Right atrium auricular region (tissue), 2 donors: ENCODE data around the gene ETV6. TPM values are rescaled to one million over a fixed set of nuclear protein-coding genes. Genes with fewer than 3 reads are reported as not detected.

Source experiments
- DNase-seq: peaks from one replicate; pipeline ENCODE4 v3.0.0-alpha.2; 2019; ENCODE audit warnings: low spot score
- H3K27ac ChIP-seq, 2 donors: fragments of 200-600 bp; sonication (generic); 1 replicate in 1 of 2; 2 replicates in 1 of 2; pipeline ENCODE4 v1.5.1; 2016 to 2019
- H3K27me3 ChIP-seq, 2 donors: fragments of 200-600 bp; sonication (generic); one replicate each; pipeline versions ENCODE4 v1.5.1 to v1.6.0; 2017 to 2019
- H3K36me3 ChIP-seq: fragments of 200-600 bp; sonication (generic); one replicate; pipeline ENCODE4 v1.5.1; 2016
- H3K4me1 ChIP-seq, 2 donors: fragments of 200-600 bp; sonication (generic); one replicate each; pipeline versions ENCODE4 v1.5.1 to v1.6.0; 2017 to 2019
- H3K4me3 ChIP-seq, 2 donors: fragments of 200-600 bp; sonication (generic); 1 replicate in 1 of 2; 2 replicates in 1 of 2; pipeline ENCODE4 v1.5.1; 2017 to 2019; ENCODE audit warnings: mild to moderate bottlenecking in 1 of 2, moderate library complexity in 1 of 2
- H3K9me3 ChIP-seq, 2 donors: fragments of 200-600 bp; sonication (generic); one replicate each; pipeline ENCODE4 v1.5.1; 2019
- total RNA-seq, 2 donors: library from RNA; depleted of rRNA; stranded (reverse); fragments of >200 nt; gene quantifications; one replicate each; pipeline ENCODE4 v1.1.0, GENCODE V29; 2016
- TF ChIP-seq, protein P1 (sequence below), 2 donors: fragments of 200-600 bp; sonication (generic); IDR thresholded peaks; one replicate each; pipeline ENCODE4 v1.5.1; 2019; ENCODE audit warnings: antibody characterized with exemption in 2 of 2

The ETV6 gene
- total RNA-seq, 2 donors from 2014 or later, result 6.7 TPM

DNA sequence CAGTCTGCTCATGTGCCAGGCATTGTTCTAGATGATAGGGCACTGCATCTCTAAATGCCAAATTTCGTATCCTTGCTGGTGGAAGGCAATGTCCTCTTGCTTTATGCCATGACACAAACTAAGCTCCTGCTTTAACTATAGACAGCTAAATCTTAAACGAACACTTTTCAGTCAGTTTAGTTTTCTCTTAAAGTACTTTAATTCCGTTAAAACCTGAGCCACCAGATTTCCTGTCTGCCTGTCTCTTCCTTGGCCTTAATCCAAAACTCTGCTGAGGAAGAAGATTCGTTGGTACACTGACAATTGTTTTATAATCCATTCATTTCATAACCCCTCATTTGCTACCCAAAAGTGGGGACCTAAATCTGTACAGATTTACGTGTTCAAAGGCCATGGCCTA is 226.8 kb downstream of the ETV6 start:
- Histone ChIP-seq H3K36me3 (peaks cover 6% of the 10 kb centered on the region), H3K27ac (no peak overlapping the region), H3K4me3 (no peak overlapping the region), H3K27me3 (no peaks in the 10 kb centered on the region), H3K4me1 (peaks cover 0 to 38% of the 10 kb centered on the region in 2 donors), H3K9me3 (no peaks in the 10 kb centered on the region)
- TF ChIP-seq, protein P1, sequence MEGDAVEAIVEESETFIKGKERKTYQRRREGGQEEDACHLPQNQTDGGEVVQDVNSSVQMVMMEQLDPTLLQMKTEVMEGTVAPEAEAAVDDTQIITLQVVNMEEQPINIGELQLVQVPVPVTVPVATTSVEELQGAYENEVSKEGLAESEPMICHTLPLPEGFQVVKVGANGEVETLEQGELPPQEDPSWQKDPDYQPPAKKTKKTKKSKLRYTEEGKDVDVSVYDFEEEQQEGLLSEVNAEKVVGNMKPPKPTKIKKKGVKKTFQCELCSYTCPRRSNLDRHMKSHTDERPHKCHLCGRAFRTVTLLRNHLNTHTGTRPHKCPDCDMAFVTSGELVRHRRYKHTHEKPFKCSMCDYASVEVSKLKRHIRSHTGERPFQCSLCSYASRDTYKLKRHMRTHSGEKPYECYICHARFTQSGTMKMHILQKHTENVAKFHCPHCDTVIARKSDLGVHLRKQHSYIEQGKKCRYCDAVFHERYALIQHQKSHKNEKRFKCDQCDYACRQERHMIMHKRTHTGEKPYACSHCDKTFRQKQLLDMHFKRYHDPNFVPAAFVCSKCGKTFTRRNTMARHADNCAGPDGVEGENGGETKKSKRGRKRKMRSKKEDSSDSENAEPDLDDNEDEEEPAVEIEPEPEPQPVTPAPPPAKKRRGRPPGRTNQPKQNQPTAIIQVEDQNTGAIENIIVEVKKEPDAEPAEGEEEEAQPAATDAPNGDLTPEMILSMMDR (IDR thresholded peaks at IDR 0.05), result no peak
- no peak for DNase-seq

DNA sequence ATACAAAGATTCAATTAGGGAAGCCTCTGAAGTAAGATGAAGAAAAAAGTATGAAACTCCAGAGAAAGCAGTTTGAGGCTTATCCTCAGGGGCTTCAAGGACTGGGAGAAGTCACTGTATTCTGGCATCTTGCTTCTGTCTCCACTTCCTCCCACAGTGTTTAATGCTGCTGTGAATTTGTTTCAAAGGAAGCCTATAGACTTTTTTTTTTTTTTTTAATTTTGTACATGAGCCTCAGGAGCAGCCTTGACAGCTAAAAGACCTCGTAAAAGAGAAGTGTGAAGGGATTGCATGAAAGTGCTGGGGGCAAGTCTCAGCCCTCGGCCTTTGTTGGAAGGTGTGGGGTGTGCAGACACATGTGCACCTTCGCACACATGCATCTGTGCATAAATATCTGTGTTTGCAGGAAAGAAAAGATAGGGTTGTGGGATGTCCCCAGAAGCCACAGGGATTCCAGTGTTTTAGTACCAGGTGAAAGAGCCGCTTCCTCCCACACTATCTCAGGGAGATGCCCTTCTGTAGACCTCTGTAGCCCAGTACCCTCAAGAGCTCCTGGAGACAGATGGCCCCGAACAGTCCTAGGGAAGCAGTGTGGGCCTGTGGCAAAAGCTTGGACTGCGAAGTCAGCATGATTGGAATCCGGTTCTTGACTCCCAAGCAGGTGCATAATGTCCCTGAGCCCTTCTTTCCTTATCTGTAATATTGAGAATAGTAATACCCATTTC is 227.8 kb downstream of the ETV6 start:
- Histone ChIP-seq H3K27ac (no peak overlapping the region), H3K4me1 (peaks cover 0 to 38% of the 10 kb centered on the region in 2 donors), H3K9me3 (no peaks in the 10 kb centered on the region), H3K27me3 (no peaks in the 10 kb centered on the region), H3K36me3 (peaks cover under 1% of the 10 kb centered on the region), H3K4me3 (no peak overlapping the region)
- TF ChIP-seq, protein P1 (IDR thresholded peaks at IDR 0.05), result no peak
- no peak for DNase-seq

DNA sequence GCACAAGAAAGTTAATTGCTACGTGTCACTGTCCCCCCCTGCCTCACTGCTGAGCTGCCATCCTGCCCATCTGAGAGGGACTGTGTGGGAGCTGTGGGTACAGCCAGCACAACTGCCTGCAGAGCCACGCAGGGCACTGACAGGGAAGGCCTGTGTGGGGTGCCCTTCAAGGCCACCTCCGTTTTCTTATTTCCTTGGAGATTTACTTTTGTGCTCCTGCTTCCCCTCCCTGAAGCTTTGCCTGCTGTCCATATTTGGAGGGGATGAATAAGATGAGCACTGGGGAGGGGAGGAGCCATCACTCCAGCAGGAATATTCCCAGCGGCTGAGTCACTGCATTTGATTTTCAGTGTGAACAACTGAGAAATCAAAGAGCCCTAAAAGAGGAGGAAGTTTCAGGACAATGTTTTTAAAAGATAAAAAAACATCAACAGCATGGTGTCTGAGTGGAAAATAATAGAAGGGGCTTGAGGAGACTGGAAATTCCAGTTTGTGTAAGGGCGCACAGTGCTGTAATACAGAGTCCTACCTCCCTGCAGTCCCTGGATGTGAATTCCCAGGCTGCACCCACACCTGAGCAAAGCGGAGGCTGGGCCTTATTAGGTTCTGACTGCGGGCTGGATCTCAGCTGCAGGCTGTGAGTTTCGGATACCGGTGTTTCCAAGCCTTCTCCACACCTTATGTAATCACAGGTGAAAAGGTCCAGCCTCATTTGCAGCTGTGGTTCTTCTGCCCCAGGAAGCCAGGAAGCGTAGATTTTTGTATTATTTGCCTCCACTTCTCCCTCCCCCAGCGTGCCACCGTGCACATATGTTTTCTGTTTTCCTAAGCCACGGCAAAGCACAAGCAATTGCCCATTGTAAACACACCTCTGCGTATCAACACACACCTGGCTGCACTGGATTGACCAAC is 228.7 kb downstream of the ETV6 start:
- no peak for DNase-seq
- TF ChIP-seq, protein P1 (IDR thresholded peaks at IDR 0.05), result no peak
- H3K4me3 ChIP-seq, result no peak overlapping the region
- no peaks in the 10 kb centered on the region for H3K36me3 ChIP-seq
- H3K27ac ChIP-seq, result no peak overlapping the region
- H3K27me3 ChIP-seq, result no peaks in the 10 kb centered on the region
- H3K4me1 ChIP-seq, result peaks cover 0 to 38% of the 10 kb centered on the region in 2 donors
- H3K9me3 ChIP-seq, result no peaks in the 10 kb centered on the region

DNA sequence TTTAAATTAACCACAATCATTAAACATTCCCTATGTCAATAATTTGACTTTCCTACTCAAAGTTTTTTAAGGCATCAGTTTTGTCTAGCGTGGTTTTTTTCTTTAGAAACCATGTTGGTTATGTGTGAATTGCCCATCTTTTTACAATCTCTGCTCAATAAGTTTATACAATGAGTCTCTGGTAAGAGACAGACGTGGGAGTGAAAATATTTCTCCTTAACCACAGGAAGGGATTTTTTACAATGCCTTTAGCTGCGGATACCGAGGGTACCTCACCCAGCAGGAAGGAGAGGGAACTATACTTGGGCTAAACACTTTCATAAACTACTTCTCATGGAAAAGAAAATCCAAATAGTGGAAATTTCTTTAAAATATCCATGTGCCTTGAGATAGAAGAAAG is 229.8 kb downstream of the ETV6 start:
- Histone ChIP-seq H3K36me3 (no peaks in the 10 kb centered on the region), H3K9me3 (no peaks in the 10 kb centered on the region), H3K27ac (no peak overlapping the region), H3K27me3 (no peaks in the 10 kb centered on the region), H3K4me1 (peaks cover 0 to 44% of the 10 kb centered on the region in 2 donors), H3K4me3 (no peak overlapping the region)
- TF ChIP-seq, protein P1 (IDR thresholded peaks at IDR 0.05), result no peak
- no peak for DNase-seq

DNA sequence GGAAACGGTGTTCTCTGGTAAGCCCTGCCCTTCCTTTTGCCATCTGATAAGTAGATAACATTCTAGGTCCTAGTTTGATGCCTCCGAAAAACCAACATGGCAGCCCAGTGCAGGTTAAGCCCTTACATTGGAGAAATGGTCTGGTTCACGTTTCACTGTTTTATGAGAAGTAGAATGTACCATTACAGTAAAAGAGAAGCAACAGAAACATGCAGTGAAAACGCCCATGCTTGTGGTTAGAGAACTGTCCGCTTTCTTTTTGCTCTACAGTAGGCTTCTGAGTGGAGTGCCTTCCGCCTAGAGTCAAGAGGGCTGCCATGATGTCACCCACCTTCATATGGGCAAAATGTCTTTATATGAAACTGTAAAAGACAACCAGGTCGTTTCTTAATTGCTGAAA is 230.9 kb downstream of the ETV6 start:
- TF ChIP-seq, protein P1 (IDR thresholded peaks at IDR 0.05), result no peak
- H3K27me3 ChIP-seq, result no peaks in the 10 kb centered on the region
- no peaks in the 10 kb centered on the region for H3K36me3 ChIP-seq
- no peak overlapping the region for H3K4me3 ChIP-seq
- DNase-seq, result no peak
- H3K4me1 ChIP-seq, result peaks cover 0 to 51% of the 10 kb centered on the region in 2 donors
- no peaks in the 10 kb centered on the region for H3K9me3 ChIP-seq
- no peak overlapping the region for H3K27ac ChIP-seq
